GM12878 (cell line): ENCODE data around the gene CHST8. TPM values are rescaled to one million over a fixed set of nuclear protein-coding genes. Genes with fewer than 3 reads are reported as not detected.

Experiments used
- ATAC-seq: fragments of 200-7000 bp; cut with Tn5 transposase; 3 replicates; pipeline ENCODE4 v1.9.1; 2020; ENCODE audit warnings: mild to moderate bottlenecking, moderate library complexity
- BruUV-seq: library from RNA; stranded (reverse); fragments of 400-500 nt; replicated peaks from 2 replicates; lab custom pipeline; 2021; lab: Mats Ljungman, UMichigan
- CTCF ChIA-PET: fragments of 300-600 bp; sonication (Branson Sonifier 250); formaldehyde crosslinking; extraction: SDS; loops from one replicate; lab custom pipeline; 2021; ENCODE audit warnings: inconsistent platforms; lab: Yijun Ruan, JAX
- POLR2A ChIA-PET: fragments of 350-600 bp; formaldehyde crosslinking; extraction: SDS; loops from one replicate; lab custom pipeline; 2021; ENCODE audit warnings: inconsistent platforms; lab: Charles Lee
- RAD21 ChIA-PET: fragments of 300-600 bp; sonication (Branson Sonifier 250); formaldehyde crosslinking; loops from one replicate; lab custom pipeline; 2023; ENCODE audit warnings: antibody characterized with exemption; ENCODE audit not compliant: unreplicated experiment; lab: Charles Lee
- SMC1A ChIA-PET: fragments of 300-600 bp; sonication (Branson Sonifier 250); formaldehyde crosslinking; loops from one replicate; lab custom pipeline; 2023; ENCODE audit not compliant: unreplicated experiment, uncharacterized antibody; lab: Charles Lee
- DNase-seq: peaks from one replicate; pipeline ENCODE4 v3.0.0-alpha.2; 2011; ENCODE audit warnings: low read depth, low spot score
- FAIRE-seq: peaks from 3 replicates; lab custom pipeline; 2011; peaks lifted over from hg19 to GRCh38; lab: Jason Lieb, UNC
- H2AFZ ChIP-seq: 2 replicates; pipeline ENCODE4 v1.6.0; 2011; ENCODE audit warnings: low read depth, low read length, control low read depth; ENCODE audit not compliant: control insufficient read depth
- H3K27ac ChIP-seq: 2 replicates; pipeline ENCODE4 v1.5.1; 2011; ENCODE audit warnings: control low read depth; ENCODE audit not compliant: control insufficient read depth, insufficient read depth
- H3K27me3 ChIP-seq, 2 experiments: replicated peaks in 1 of 2; 2 replicates each; pipeline versions ENCODE4 v1.6.0 to v1.6.1; 2011; ENCODE audit warnings: low read length in 1 of 2; ENCODE audit not compliant: control insufficient read depth in 2 of 2, insufficient read depth in 2 of 2
- H3K36me3 ChIP-seq, 2 experiments: 2 replicates each; pipeline ENCODE4 v1.5.1; 2011; ENCODE audit warnings: low read length in 1 of 2; ENCODE audit not compliant: control insufficient read depth in 2 of 2, insufficient read depth in 2 of 2
- H3K4me1 ChIP-seq: 2 replicates; pipeline ENCODE4 v1.6.1; 2011; ENCODE audit warnings: mild to moderate bottlenecking, low read length, moderate library complexity, mixed read lengths; ENCODE audit not compliant: control insufficient read depth, insufficient read depth
- H3K4me2 ChIP-seq: 2 replicates; pipeline ENCODE4 v1.6.0; 2011; ENCODE audit warnings: control low read depth; ENCODE audit not compliant: control insufficient read depth, insufficient read depth
- H3K4me3 ChIP-seq: fragments of 200-600 bp; sonication (generic); 2 replicates; pipeline ENCODE4 v1.5.1; 2016
- H3K79me2 ChIP-seq: 2 replicates; pipeline ENCODE4 v1.6.0; 2011; ENCODE audit warnings: low read length; ENCODE audit not compliant: control insufficient read depth, insufficient read depth
- H3K9ac ChIP-seq: 2 replicates; pipeline ENCODE4 v1.8.0; 2011; ENCODE audit warnings: low read length, control low read depth, mixed read lengths; ENCODE audit not compliant: control insufficient read depth, insufficient read depth
- H3K9me3 ChIP-seq: replicated peaks from 3 replicates; pipeline ENCODE4 v1.5.1; 2011; ENCODE audit warnings: mild to moderate bottlenecking, low read length; ENCODE audit not compliant: control insufficient read depth, insufficient read depth
- H4K20me1 ChIP-seq: 2 replicates; pipeline ENCODE4 v1.6.0; 2011; ENCODE audit not compliant: control insufficient read depth, insufficient read depth
- ATF2 ChIP-seq: IDR thresholded peaks from 2 replicates; pipeline ENCODE4 v1.6.1; 2012; ENCODE audit warnings: low read length, inconsistent platforms
- IRF5 ChIP-seq: fragments of 450-650 bp; IDR thresholded peaks from 2 replicates; pipeline ENCODE4 v1.6.1; 2017; ENCODE audit warnings: borderline replicate concordance
- PBX3 ChIP-seq: IDR thresholded peaks from 2 replicates; pipeline ENCODE4 v1.6.1; 2011; ENCODE audit warnings: mild to moderate bottlenecking, low read depth, low read length, moderate library complexity; ENCODE audit not compliant: insufficient replicate concordance
- SKIL ChIP-seq: fragments of 450-650 bp; IDR thresholded peaks from 2 replicates; pipeline ENCODE4 v1.6.1; 2017; ENCODE audit warnings: mild to moderate bottlenecking, low read depth, inconsistent platforms; ENCODE audit not compliant: poor library complexity, severe bottlenecking
- TBL1XR1 ChIP-seq: IDR thresholded peaks from 2 replicates; pipeline ENCODE4 v1.6.1; 2012; ENCODE audit warnings: low read depth, low read length, improper control_type of control experiment
- USF2 ChIP-seq: IDR thresholded peaks from 2 replicates; pipeline ENCODE4 v1.6.1; 2011; ENCODE audit warnings: low read depth, low read length, improper control_type of control experiment, borderline replicate concordance
- ZNF687 ChIP-seq: fragments of 450-650 bp; IDR thresholded peaks from 2 replicates; pipeline ENCODE4 v1.6.1; 2017; ENCODE audit warnings: mild to moderate bottlenecking, moderate library complexity
- WGBS: methylation state at CpG from one replicate; pipeline ENCODE4 v1.1.6; 2016; ENCODE audit warnings: low lambda C conversion rate; ENCODE audit not compliant: insufficient replicate concordance, insufficient coverage; ENCODE audit errors: missing lambda C conversion rate; 5-methylcytosine and 5-hydroxymethylcytosine counted together
- in situ Hi-C: fragments of 300-500 bp; cut with MboI; formaldehyde crosslinking; loops from 9 replicates; pipeline ENCODE4 v1.14.3; 2018; ENCODE audit warnings: mixed read lengths
- intact Hi-C: fragments of 100-400 bp; cut with micrococcal nuclease; formaldehyde crosslinking; loops from one replicate; pipeline ENCODE4 v1.14.2; 2022; ENCODE audit not compliant: unreplicated experiment
- polyA plus RNA-seq, 11 experiments: library from polyadenylated mRNA; depleted of rRNA in 4 of 11; unstranded in 6 of 11; stranded (reverse) in 5 of 11; fragments of >200 nt; fragmentation: Nextera tagmentation in 4 of 11; fragmentation: Illumina TruSeq in 1 of 11; extraction: Ambion mirVana in 4 of 11; extraction: Trizol in 1 of 11; gene quantifications; 1 replicate in 1 of 11; 2 replicates in 10 of 11; pipeline versions ENCODE4 v1.2.1 to v1.2.3, GENCODE V29; 2011 to 2016; ENCODE audit warnings: inconsistent platforms in 2 of 11, missing spikeins in 2 of 11, low read depth in 1 of 11
- total RNA-seq, 4 experiments: library from RNA; depleted of rRNA in 3 of 4; stranded (reverse); fragments of >200 nt in 3 of 4; fragmentation: Illumina TruSeq in 1 of 4; extraction: Trizol in 1 of 4; gene quantifications; 2 replicates each; pipeline versions ENCODE4 v1.2.1 to v1.2.3, GENCODE V29; 2013 to 2021

Gene CHST8
- total and polyA plus RNA-seq, 10 of the 15 experiments (the other 5 are each of a cell fraction or from before 2014, with no cell fraction given), result 0.06 TPM; not detected in 9

- Histone ChIP-seq H3K4me3 (no peak overlapping the region), H3K9ac (no peak overlapping the region), H3K27me3 (no peaks in the 10 kb centered on the region; a peak in 1 of 4 replicates), H4K20me1 (no peaks in the 10 kb centered on the region), H3K4me1 (no peaks in the 10 kb centered on the region), H2AFZ (no peak overlapping the region), H3K79me2 (no peaks in the 10 kb centered on the region), H3K27ac (no peak overlapping the region), H3K4me2 (no peak overlapping the region), H3K36me3 (no peaks in the 10 kb centered on the region), H3K9me3 (no peaks in the 10 kb centered on the region)
- ChIA-PET RAD21 (no interaction called here), SMC1A (no interaction called here), CTCF (no interaction called here), POLR2A (no interaction called here)
- no peak for DNase-seq
- in situ Hi-C loops (no loop called here), intact Hi-C loops (no loop called here)
- WGBS, result 45% methylated on average over 6 of the region's 6 CpGs
- no TSS peak for BruUV-seq
- FAIRE-seq, result no peak
- no peak for ATAC-seq
- TF ChIP-seq SKIL (no peak), TBL1XR1 (no peak), ZNF687 (no peak), ATF2 (no peak), IRF5 (no peak), USF2 (no peak), PBX3 (no peak)
These were observed 90.5 kb downstream of the CHST8 start for GRCh38 chr19:33712268-33712667.
